IMR-90 (cell line): Measurements from ENCODE around the gene NEUROD2. TPM values are rescaled to one million over a fixed set of nuclear protein-coding genes. Genes with fewer than 3 reads are reported as not detected.

Experiments used
- ATAC-seq: fragments of 200-7000 bp; cut with Tn5 transposase; 2 replicates; pipeline ENCODE4 v1.9.1; 2020; ENCODE audit warnings: low read depth, mild to moderate bottlenecking, moderate library complexity
- BruUV-seq: library from RNA; stranded (reverse); fragments of 400-500 nt; replicated peaks from 2 replicates; lab custom pipeline; 2021; lab: Mats Ljungman, UMichigan
- CTCF ChIA-PET: fragments of 300-600 bp; formaldehyde crosslinking; extraction: SDS; loops from one replicate; lab custom pipeline; 2021; ENCODE audit warnings: antibody characterized with exemption; lab: Yijun Ruan, JAX
- POLR2A ChIA-PET: fragments of 300-600 bp; sonication (Branson Sonifier 250); formaldehyde crosslinking; loops from one replicate; lab custom pipeline; 2022; ENCODE audit warnings: antibody characterized with exemption; ENCODE audit not compliant: unreplicated experiment; lab: Charles Lee
- DNase-seq: peaks from one replicate; pipeline ENCODE4 v3.0.0; 2013
- H2AFZ ChIP-seq: replicated peaks from 2 replicates; pipeline ENCODE3; 2013; ENCODE audit warnings: low read length, mild to moderate bottlenecking; ENCODE audit not compliant: poor library complexity
- H2AK5ac ChIP-seq: 2 replicates; pipeline ENCODE4 v1.6.1; 2013; ENCODE audit warnings: low read depth, low read length, inconsistent platforms
- H2AK9ac ChIP-seq: replicated peaks from 2 replicates; pipeline ENCODE3; 2013; ENCODE audit warnings: mild to moderate bottlenecking, low read depth, low read length, moderate library complexity; ENCODE audit not compliant: poor library complexity
- H2BK120ac ChIP-seq: 2 replicates; pipeline ENCODE4 v1.6.1; 2013; ENCODE audit warnings: low read depth, low read length, inconsistent platforms
- H2BK15ac ChIP-seq: 3 replicates; pipeline ENCODE4 v1.6.1; 2013; ENCODE audit warnings: low read depth, low read length, inconsistent platforms
- H2BK20ac ChIP-seq: 2 replicates; pipeline ENCODE4 v1.6.1; 2013; ENCODE audit warnings: low read depth, mild to moderate bottlenecking, inconsistent platforms, low read length, moderate library complexity
- H2BK5ac ChIP-seq: 2 replicates; pipeline ENCODE4 v1.6.1; 2013; ENCODE audit warnings: mild to moderate bottlenecking, low read depth, low read length, inconsistent platforms; ENCODE audit not compliant: poor library complexity, severe bottlenecking
- H3K14ac ChIP-seq: replicated peaks from 2 replicates; pipeline ENCODE4 v1.6.1; 2013; ENCODE audit warnings: low read depth, low read length, inconsistent platforms
- H3K18ac ChIP-seq: 2 replicates; pipeline ENCODE4 v1.6.1; 2013; ENCODE audit warnings: low read depth, low read length, control low read depth
- H3K23ac ChIP-seq: 2 replicates; pipeline ENCODE4 v1.6.1; 2013; ENCODE audit warnings: low read depth, low read length, inconsistent platforms
- H3K27ac ChIP-seq: 2 replicates; pipeline ENCODE4 v1.5.1; 2013; ENCODE audit warnings: mild to moderate bottlenecking, control low read depth, low read length; ENCODE audit not compliant: insufficient read depth
- H3K27me3 ChIP-seq: 2 replicates; pipeline ENCODE4 v1.6.1; 2013; ENCODE audit warnings: low read length; ENCODE audit not compliant: control insufficient read depth, insufficient read depth
- H3K36me3 ChIP-seq: 2 replicates; pipeline ENCODE4 v1.6.1; 2013; ENCODE audit warnings: low read length, mixed read lengths; ENCODE audit not compliant: control insufficient read depth, insufficient read depth
- H3K4ac ChIP-seq: 2 replicates; pipeline ENCODE4 v1.6.1; 2013; ENCODE audit warnings: low read depth, low read length, inconsistent platforms
- H3K4me1 ChIP-seq: 2 replicates; pipeline ENCODE4 v1.6.1; 2013; ENCODE audit warnings: low read length, mixed read lengths; ENCODE audit not compliant: control insufficient read depth, insufficient read depth
- H3K4me2 ChIP-seq: 2 replicates; pipeline ENCODE4 v1.6.1; 2013; ENCODE audit warnings: low read depth, mild to moderate bottlenecking, control low read depth, low read length, moderate library complexity
- H3K4me3 ChIP-seq: 2 replicates; pipeline ENCODE4 v1.5.1; 2013; ENCODE audit warnings: low read depth, mild to moderate bottlenecking, control low read depth, low read length, moderate library complexity; ENCODE audit not compliant: insufficient read depth
- H3K56ac ChIP-seq: 2 replicates; pipeline ENCODE4 v1.6.1; 2013; ENCODE audit warnings: low read length, inconsistent platforms; ENCODE audit not compliant: insufficient read depth; ENCODE audit errors: extremely low read depth
- H3K79me1 ChIP-seq, 2 experiments: 2 replicates each; pipeline ENCODE4 v1.6.1; 2013; ENCODE audit warnings: low read length in 2 of 2, inconsistent platforms in 1 of 2, low read depth in 1 of 2
- H3K9ac ChIP-seq: 2 replicates; pipeline ENCODE4 v1.6.1; 2013; ENCODE audit warnings: low read depth, low read length, control low read depth
- H3K9me1 ChIP-seq: 2 replicates; pipeline ENCODE4 v1.6.1; 2013; ENCODE audit warnings: low read length, inconsistent platforms; ENCODE audit not compliant: insufficient read depth
- H3K9me3 ChIP-seq: 2 replicates; pipeline ENCODE4 v1.6.1; 2013; ENCODE audit warnings: low read length; ENCODE audit not compliant: control insufficient read depth, insufficient read depth
- H4K20me1 ChIP-seq: 2 replicates; pipeline ENCODE4 v1.6.1; 2013; ENCODE audit warnings: low read length, inconsistent platforms; ENCODE audit not compliant: insufficient read depth
- H4K5ac ChIP-seq: 2 replicates; pipeline ENCODE4 v1.6.1; 2013; ENCODE audit warnings: mild to moderate bottlenecking, low read depth, low read length, control low read depth
- H4K8ac ChIP-seq, 2 experiments: 2 replicates each; pipeline ENCODE4 v1.6.1; 2013; ENCODE audit warnings: low read depth in 2 of 2, low read length in 2 of 2, control low read depth in 1 of 2, inconsistent platforms in 1 of 2
- H4K91ac ChIP-seq: 2 replicates; pipeline ENCODE4 v1.6.1; 2013; ENCODE audit warnings: low read depth, low read length, inconsistent platforms; ENCODE audit not compliant: insufficient read depth
- BHLHE40 ChIP-seq: fragments of 150-350 bp; IDR thresholded peaks from 2 replicates; pipeline ENCODE4 v1.6.1; 2016; ENCODE audit warnings: mild to moderate bottlenecking, low read depth, low read length
- CEBPB ChIP-seq: IDR thresholded peaks from 2 replicates; pipeline ENCODE4 v1.6.1; 2012; ENCODE audit warnings: low read depth, low read length, improper control_type of control experiment
- CHD1 ChIP-seq: IDR thresholded peaks from 2 replicates; pipeline ENCODE4 v1.6.1; 2012; ENCODE audit warnings: low read depth, low read length, improper control_type of control experiment
- FOS ChIP-seq: fragments of 150-350 bp; IDR thresholded peaks from 2 replicates; pipeline ENCODE4 v1.6.1; 2016; ENCODE audit warnings: low read depth, low read length
- MAFK ChIP-seq: IDR thresholded peaks from 2 replicates; pipeline ENCODE4 v1.6.1; 2012; ENCODE audit warnings: low read depth, low read length, improper control_type of control experiment
- MAZ ChIP-seq: IDR thresholded peaks from 2 replicates; pipeline ENCODE4 v1.6.1; 2012; ENCODE audit warnings: low read depth, mild to moderate bottlenecking, low read length, improper control_type of control experiment, moderate library complexity, borderline replicate concordance
- MXI1 ChIP-seq: IDR thresholded peaks from 2 replicates; pipeline ENCODE4 v1.6.1; 2012; ENCODE audit warnings: low read depth, mild to moderate bottlenecking, low read length, moderate library complexity, borderline replicate concordance
- NFE2L2 ChIP-seq: fragments of 150-350 bp; IDR thresholded peaks from 2 replicates; pipeline ENCODE4 v1.6.1; 2016; ENCODE audit warnings: low read depth, mild to moderate bottlenecking, low read length
- POLR2A ChIP-seq: IDR thresholded peaks from 2 replicates; pipeline ENCODE4 v1.6.1; 2012; ENCODE audit warnings: mild to moderate bottlenecking, low read depth, low read length
- RAD21 ChIP-seq: IDR thresholded peaks from 2 replicates; pipeline ENCODE4 v1.6.1; 2012; ENCODE audit warnings: low read length, improper control_type of control experiment
- RCOR1 ChIP-seq: IDR thresholded peaks from 2 replicates; pipeline ENCODE4 v1.6.1; 2012; ENCODE audit warnings: mild to moderate bottlenecking, low read length, improper control_type of control experiment; ENCODE audit not compliant: insufficient replicate concordance
- RFX5 ChIP-seq: IDR thresholded peaks from 2 replicates; pipeline ENCODE4 v1.8.0; 2012; ENCODE audit warnings: low read depth, mild to moderate bottlenecking, low read length, moderate library complexity
- SMC3 ChIP-seq: fragments of 150-350 bp; IDR thresholded peaks from 2 replicates; pipeline ENCODE4 v1.6.1; 2016; ENCODE audit warnings: low read depth, mild to moderate bottlenecking, antibody characterized with exemption, low read length, moderate library complexity
- WGBS, 2 experiments: methylation state at CpG; one replicate each; pipeline versions ENCODE4 v1.1.5 to v1.1.7; 2013; ENCODE audit warnings: missing lambda C conversion rate in 2 of 2; ENCODE audit not compliant: insufficient read length in 1 of 2; ENCODE audit errors: extremely low coverage in 2 of 2; 5-methylcytosine and 5-hydroxymethylcytosine counted together
- dilution Hi-C: fragments of 300-500 bp; cut with HindIII; formaldehyde crosslinking; loops from one replicate; pipeline ENCODE4 v1.14.3; 2018; ENCODE audit warnings: low sequenced_read_pairs; ENCODE audit not compliant: unreplicated experiment
- in situ Hi-C: fragments of 300-500 bp; cut with MboI; formaldehyde crosslinking; loops from 3 replicates; pipeline ENCODE4 v1.14.3; 2019; ENCODE audit warnings: low sequenced_read_pairs, inconsistent platforms, mixed read lengths
- intact Hi-C: fragments of 100-400 bp; cut with micrococcal nuclease; formaldehyde crosslinking; loops from 2 replicates; pipeline ENCODE4 v1.10.0; 2022
- polyA plus RNA-seq, 3 experiments: library from polyadenylated mRNA; depleted of rRNA; stranded (reverse); fragments of >200 nt; gene quantifications; 2 replicates each; pipeline ENCODE4 v1.2.3, GENCODE V29; 2012; ENCODE audit warnings: low replicate concordance in 1 of 3
- total RNA-seq: library from RNA; depleted of rRNA; stranded (reverse); fragments of >200 nt; gene quantifications from 2 replicates; pipeline ENCODE4 v1.2.3, GENCODE V29; 2012
- TF ChIP-seq, protein P1 (sequence below): conservative IDR thresholded peaks from 2 replicates; pipeline ENCODE4 v1.5.1; 2012; ENCODE audit warnings: mild to moderate bottlenecking, low read depth, low read length, improper control_type of control experiment
- TF ChIP-seq, protein P2 (sequence below): fragments of 150-350 bp; IDR thresholded peaks from 2 replicates; pipeline ENCODE4 v1.6.1; 2017; ENCODE audit warnings: mild to moderate bottlenecking, antibody characterized with exemption, low read length, low read depth
- TF ChIP-seq, protein P3 (sequence below): fragments of 150-350 bp; IDR thresholded peaks from 2 replicates; pipeline ENCODE4 v1.6.1; 2016; ENCODE audit warnings: low read depth, mild to moderate bottlenecking, low read length, moderate library complexity, borderline replicate concordance

The NEUROD2 gene
- total and polyA plus RNA-seq, 2 of the 4 experiments (the other 2 are of a cell fraction), result not detected

DNA sequence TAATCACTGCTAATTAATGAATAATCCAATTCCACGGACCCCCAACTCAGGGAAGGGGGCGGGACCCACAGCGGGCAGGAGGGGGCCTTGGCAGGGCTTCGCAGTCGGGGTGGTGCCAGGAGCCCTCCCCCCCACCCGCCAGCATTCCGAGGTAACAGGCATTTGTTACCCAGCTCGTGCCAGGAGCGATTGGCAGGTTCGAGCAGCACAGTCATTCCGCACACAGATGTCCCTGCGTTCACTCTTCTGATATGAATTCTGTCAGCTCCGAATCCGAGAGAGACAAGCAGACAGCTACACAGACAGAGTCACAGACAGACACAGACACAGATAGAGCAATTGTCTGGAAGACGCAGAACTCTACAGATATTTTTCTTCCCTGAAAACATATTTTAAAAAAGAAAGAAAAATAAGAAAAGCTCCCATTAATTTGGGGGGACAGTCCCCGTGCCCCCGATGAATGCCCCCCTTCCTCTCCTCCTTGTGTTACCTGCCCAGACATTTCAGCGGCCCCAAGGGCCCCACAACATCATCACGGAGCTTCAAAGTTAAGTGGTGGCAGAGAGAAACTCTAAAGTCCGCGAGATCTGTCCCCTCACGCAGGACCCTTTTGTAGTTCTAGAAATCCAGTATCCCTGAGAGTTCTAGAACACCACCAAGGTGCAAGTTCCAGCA, 10.2 kb downstream of the NEUROD2 start:
- Histone ChIP-seq H4K91ac (no peak overlapping the region), H3K27ac (no peak overlapping the region), H3K9me3 (peaks cover 4% of the 10 kb centered on the region; the same call in 1 of the 2 replicates), H4K8ac (no peak overlapping the region), H3K4ac (no peak overlapping the region), H3K36me3 (no peaks in the 10 kb centered on the region), H2BK120ac (no peak overlapping the region), H3K9me1 (no peaks in the 10 kb centered on the region), H2AFZ (no peak overlapping the region), H3K18ac (no peak overlapping the region), H3K27me3 (peaks cover 84% of the 10 kb centered on the region), H2BK5ac (no peak overlapping the region), H4K5ac (no peak overlapping the region), H3K23ac (no peak overlapping the region), H2AK5ac (no peak overlapping the region), H3K79me1 (no peaks in the 10 kb centered on the region), H3K4me1 (no peaks in the 10 kb centered on the region), H2BK15ac (no peak overlapping the region), H3K56ac (no peak overlapping the region), H3K14ac (no peak overlapping the region), H3K4me2 (no peak overlapping the region), H4K20me1 (peaks cover 14% of the 10 kb centered on the region; the same call in 1 of the 2 replicates), H3K4me3 (no peak overlapping the region), H2BK20ac (no peak overlapping the region), H3K9ac (no peak overlapping the region), H2AK9ac (no peak overlapping the region)
- no peak for ATAC-seq
- intact Hi-C loops, result no loop called here
- WGBS, 2 experiments, result no CpG with 5 or more reads among the region's 22 CpGs
- ChIA-PET CTCF (no interaction called here), POLR2A (no interaction called here)
- no TSS peak for BruUV-seq
- TF ChIP-seq MAZ, result no peak
- no peak for TF ChIP-seq RCOR1
- TF ChIP-seq, protein P1, sequence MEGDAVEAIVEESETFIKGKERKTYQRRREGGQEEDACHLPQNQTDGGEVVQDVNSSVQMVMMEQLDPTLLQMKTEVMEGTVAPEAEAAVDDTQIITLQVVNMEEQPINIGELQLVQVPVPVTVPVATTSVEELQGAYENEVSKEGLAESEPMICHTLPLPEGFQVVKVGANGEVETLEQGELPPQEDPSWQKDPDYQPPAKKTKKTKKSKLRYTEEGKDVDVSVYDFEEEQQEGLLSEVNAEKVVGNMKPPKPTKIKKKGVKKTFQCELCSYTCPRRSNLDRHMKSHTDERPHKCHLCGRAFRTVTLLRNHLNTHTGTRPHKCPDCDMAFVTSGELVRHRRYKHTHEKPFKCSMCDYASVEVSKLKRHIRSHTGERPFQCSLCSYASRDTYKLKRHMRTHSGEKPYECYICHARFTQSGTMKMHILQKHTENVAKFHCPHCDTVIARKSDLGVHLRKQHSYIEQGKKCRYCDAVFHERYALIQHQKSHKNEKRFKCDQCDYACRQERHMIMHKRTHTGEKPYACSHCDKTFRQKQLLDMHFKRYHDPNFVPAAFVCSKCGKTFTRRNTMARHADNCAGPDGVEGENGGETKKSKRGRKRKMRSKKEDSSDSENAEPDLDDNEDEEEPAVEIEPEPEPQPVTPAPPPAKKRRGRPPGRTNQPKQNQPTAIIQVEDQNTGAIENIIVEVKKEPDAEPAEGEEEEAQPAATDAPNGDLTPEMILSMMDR, result no peak
- TF ChIP-seq CHD1, result no peak
- TF ChIP-seq SMC3, result no peak
- no peak for TF ChIP-seq RAD21
- TF ChIP-seq CEBPB, result no peak
- no peak for TF ChIP-seq RFX5
- TF ChIP-seq, protein P2, sequence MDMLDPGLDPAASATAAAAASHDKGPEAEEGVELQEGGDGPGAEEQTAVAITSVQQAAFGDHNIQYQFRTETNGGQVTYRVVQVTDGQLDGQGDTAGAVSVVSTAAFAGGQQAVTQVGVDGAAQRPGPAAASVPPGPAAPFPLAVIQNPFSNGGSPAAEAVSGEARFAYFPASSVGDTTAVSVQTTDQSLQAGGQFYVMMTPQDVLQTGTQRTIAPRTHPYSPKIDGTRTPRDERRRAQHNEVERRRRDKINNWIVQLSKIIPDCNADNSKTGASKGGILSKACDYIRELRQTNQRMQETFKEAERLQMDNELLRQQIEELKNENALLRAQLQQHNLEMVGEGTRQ, result no peak
- TF ChIP-seq POLR2A, result no peak
- TF ChIP-seq MAFK, result no peak
- TF ChIP-seq FOS, result no peak
- TF ChIP-seq MXI1, result no peak
- TF ChIP-seq BHLHE40, result no peak
- no peak for TF ChIP-seq NFE2L2
- TF ChIP-seq, protein P3, sequence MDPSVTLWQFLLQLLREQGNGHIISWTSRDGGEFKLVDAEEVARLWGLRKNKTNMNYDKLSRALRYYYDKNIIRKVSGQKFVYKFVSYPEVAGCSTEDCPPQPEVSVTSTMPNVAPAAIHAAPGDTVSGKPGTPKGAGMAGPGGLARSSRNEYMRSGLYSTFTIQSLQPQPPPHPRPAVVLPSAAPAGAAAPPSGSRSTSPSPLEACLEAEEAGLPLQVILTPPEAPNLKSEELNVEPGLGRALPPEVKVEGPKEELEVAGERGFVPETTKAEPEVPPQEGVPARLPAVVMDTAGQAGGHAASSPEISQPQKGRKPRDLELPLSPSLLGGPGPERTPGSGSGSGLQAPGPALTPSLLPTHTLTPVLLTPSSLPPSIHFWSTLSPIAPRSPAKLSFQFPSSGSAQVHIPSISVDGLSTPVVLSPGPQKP, result no peak
- dilution Hi-C loops, result no loop called here
- no peak for DNase-seq
- in situ Hi-C loops, result no loop called here
